LNCAP (cell line): ENCODE measurements around the gene ANKRD13D.

Experiments used
- CTCF ChIP-seq: fragments of 450-650 bp; IDR thresholded peaks from 2 replicates; pipeline ENCODE4 v1.5.1; 2017; ENCODE audit warnings: mild to moderate bottlenecking

The ANKRD13D gene

GRCh38 chr11:67269401-67270255, 19.5 kb upstream of the ANKRD13D start:
- no peak for TF ChIP-seq CTCF

- TF ChIP-seq CTCF: no peak
Observed at GRCh38 chr11:67270256-67271204, 18.6 kb upstream of the ANKRD13D start.

GRCh38 chr11:67271205-67271540, 17.9 kb upstream of the ANKRD13D start:
- no peak for TF ChIP-seq CTCF

- TF ChIP-seq CTCF: no peak
Observed at GRCh38 chr11:67271541-67272284, 17.4 kb upstream of the ANKRD13D start.

- no peak for TF ChIP-seq CTCF
Observed at GRCh38 chr11:67272327-67273259, 16.5 kb upstream of the ANKRD13D start.

GRCh38 chr11:67273260-67273990, 15.7 kb upstream of the ANKRD13D start:
- TF ChIP-seq CTCF: no peak
